ENCODE data around the gene HYAL1. TPM values are rescaled to one million over a fixed set of nuclear protein-coding genes. Genes with fewer than 3 reads are reported as not detected.

The HYAL1 gene
- 7.1 and 8.3 TPM in 2 replicates for total RNA-seq

- TF ChIP-seq, protein P1, sequence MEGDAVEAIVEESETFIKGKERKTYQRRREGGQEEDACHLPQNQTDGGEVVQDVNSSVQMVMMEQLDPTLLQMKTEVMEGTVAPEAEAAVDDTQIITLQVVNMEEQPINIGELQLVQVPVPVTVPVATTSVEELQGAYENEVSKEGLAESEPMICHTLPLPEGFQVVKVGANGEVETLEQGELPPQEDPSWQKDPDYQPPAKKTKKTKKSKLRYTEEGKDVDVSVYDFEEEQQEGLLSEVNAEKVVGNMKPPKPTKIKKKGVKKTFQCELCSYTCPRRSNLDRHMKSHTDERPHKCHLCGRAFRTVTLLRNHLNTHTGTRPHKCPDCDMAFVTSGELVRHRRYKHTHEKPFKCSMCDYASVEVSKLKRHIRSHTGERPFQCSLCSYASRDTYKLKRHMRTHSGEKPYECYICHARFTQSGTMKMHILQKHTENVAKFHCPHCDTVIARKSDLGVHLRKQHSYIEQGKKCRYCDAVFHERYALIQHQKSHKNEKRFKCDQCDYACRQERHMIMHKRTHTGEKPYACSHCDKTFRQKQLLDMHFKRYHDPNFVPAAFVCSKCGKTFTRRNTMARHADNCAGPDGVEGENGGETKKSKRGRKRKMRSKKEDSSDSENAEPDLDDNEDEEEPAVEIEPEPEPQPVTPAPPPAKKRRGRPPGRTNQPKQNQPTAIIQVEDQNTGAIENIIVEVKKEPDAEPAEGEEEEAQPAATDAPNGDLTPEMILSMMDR (IDR thresholded peaks at IDR 0.05; ENCODE audit: insufficient read depth, low read length, severe bottlenecking) = peak; percentile 20
- no peaks in the 10 kb centered on the region for H3K36me3 ChIP-seq (ENCODE audit: control insufficient read depth, insufficient read depth, low read length)
- H3K27me3 ChIP-seq (ENCODE audit: control insufficient read depth, insufficient read depth, low read length) = no peaks in the 10 kb centered on the region
- no peak for FAIRE-seq
- peak; percentile 18 for DNase-seq (ENCODE audit: low read depth)
- H3K4me3 ChIP-seq (ENCODE audit: low read depth, low read length) = no peak within 1 kb of the TSS
Observed at GRCh38 chr3:50303013-50303815, at the start of gene HYAL1. HYAL1 (minus strand) TSS chr3:50303574; CDS start chr3:50302956, 618 bp downstream.

GRCh38 chr3:50352781-50353180, 49.4 kb upstream of the HYAL1 start:
- TF ChIP-seq, protein P1 (IDR thresholded peaks at IDR 0.05; ENCODE audit: insufficient read depth, low read length, severe bottlenecking) = peak; percentile 35
- FAIRE-seq = no peak
- Histone ChIP-seq H3K36me3 (ENCODE audit: control insufficient read depth, insufficient read depth, low read length) (peaks cover 36% of the 10 kb centered on the region), H3K4me3 (ENCODE audit: low read depth, low read length) (no peak overlapping the region), H3K27me3 (ENCODE audit: control insufficient read depth, insufficient read depth, low read length) (no peaks in the 10 kb centered on the region)
- peak; percentile 38 for DNase-seq (ENCODE audit: low read depth)

DNA sequence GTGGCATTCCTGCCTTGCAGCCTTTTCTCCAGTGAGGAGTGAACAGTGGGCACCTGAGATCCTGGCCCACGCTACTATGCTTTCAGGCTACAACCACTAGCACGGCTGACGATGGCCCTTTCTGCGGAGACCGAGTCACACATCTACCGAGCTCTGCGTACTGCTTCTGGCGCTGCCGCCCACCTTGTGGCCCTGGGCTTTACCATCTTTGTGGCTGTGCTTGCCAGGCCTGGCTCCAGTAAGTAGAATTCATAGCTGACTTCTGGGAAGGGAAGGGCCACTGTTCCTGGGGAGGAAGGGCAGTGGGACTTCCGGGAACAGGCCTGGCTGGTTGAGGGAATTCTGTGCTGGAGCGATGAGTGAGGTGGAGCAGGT, 47.9 kb upstream of the HYAL1 start:
- TF ChIP-seq, protein P1 (IDR thresholded peaks at IDR 0.05; ENCODE audit: insufficient read depth, low read length, severe bottlenecking) = no peak
- H3K36me3 ChIP-seq (ENCODE audit: control insufficient read depth, insufficient read depth, low read length) = peaks cover 35% of the 10 kb centered on the region
- DNase-seq (ENCODE audit: low read depth) (no peak), FAIRE-seq (no peak)
- no peaks in the 10 kb centered on the region for H3K27me3 ChIP-seq (ENCODE audit: control insufficient read depth, insufficient read depth, low read length)
- peak overlapping the region; percentile 67 for H3K4me3 ChIP-seq (ENCODE audit: low read depth, low read length)

- peaks cover 32% of the 10 kb centered on the region for H3K36me3 ChIP-seq (ENCODE audit: control insufficient read depth, insufficient read depth, low read length)
- FAIRE-seq = peak; percentile 96
- TF ChIP-seq, protein P1 (IDR thresholded peaks at IDR 0.05; ENCODE audit: insufficient read depth, low read length, severe bottlenecking) = no peak
- H3K4me3 ChIP-seq (ENCODE audit: low read depth, low read length) = peak within 1 kb of the TSS; percentile 67
- DNase-seq (ENCODE audit: low read depth) = peak; percentile 88
- H3K27me3 ChIP-seq (ENCODE audit: control insufficient read depth, insufficient read depth, low read length) = no peaks in the 10 kb centered on the region
Observed at GRCh38 chr3:50350527-50351322, 47.4 kb upstream of the HYAL1 start, which contains the start of the genes CYB561D2 and NPRL2. CYB561D2 (plus strand) TSS chr3:50350862; CDS start chr3:50351434, 572 bp downstream. NPRL2 (minus strand) TSS chr3:50350775; CDS start chr3:50350652, 123 bp downstream.

DNA sequence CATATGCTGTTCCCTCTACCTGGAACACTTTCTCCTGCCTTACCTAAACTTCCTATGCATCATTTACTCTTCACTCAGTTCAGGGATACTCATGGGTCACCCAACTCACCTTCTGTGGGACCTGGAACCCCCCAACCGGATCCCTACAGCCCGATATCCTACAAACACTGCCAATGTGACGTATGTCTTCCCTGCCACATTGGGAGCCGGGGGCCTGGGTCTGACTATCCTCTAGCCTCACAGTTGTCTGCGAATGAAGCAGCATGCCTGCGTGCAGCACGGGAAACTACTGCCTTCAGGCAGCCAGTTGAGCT, 46.8 kb upstream of the HYAL1 start:
- Histone ChIP-seq H3K4me3 (ENCODE audit: low read depth, low read length) (peak overlapping the region; percentile 67), H3K27me3 (ENCODE audit: control insufficient read depth, insufficient read depth, low read length) (no peaks in the 10 kb centered on the region), H3K36me3 (ENCODE audit: control insufficient read depth, insufficient read depth, low read length) (peaks cover 29% of the 10 kb centered on the region)
- DNase-seq (ENCODE audit: low read depth) (no peak), FAIRE-seq (no peak)
- TF ChIP-seq, protein P1 (IDR thresholded peaks at IDR 0.05; ENCODE audit: insufficient read depth, low read length, severe bottlenecking) = no peak

All from bronchial epithelial cell (primary cell).